HCT116 (cell line): ENCODE measurements around the gene SSH2.

Experiments used
- CTCF ChIP-seq, 3 experiments: fragments of 200-600 bp in 1 of 3; sonication (generic) in 1 of 3; IDR thresholded peaks in 2 of 3; conservative IDR thresholded peaks in 1 of 3; 2 replicates each; pipeline ENCODE4 v1.5.1; 2012 to 2017; ENCODE audit warnings: low read depth in 2 of 3, low read length in 2 of 3, antibody characterized with exemption in 1 of 3, borderline replicate concordance in 1 of 3, control low read depth in 1 of 3, mild to moderate bottlenecking in 1 of 3, mixed read lengths in 1 of 3, mixed run types in 1 of 3, moderate library complexity in 1 of 3; ENCODE audit not compliant: insufficient read depth in 1 of 3
- EZH2 ChIP-seq: fragments of 200-600 bp; sonication (generic); IDR thresholded peaks from 2 replicates; pipeline ENCODE4 v1.6.1; 2017; ENCODE audit warnings: antibody characterized with exemption, mixed run types
- EZH2phosphoT487 ChIP-seq: fragments of 200-600 bp; IDR thresholded peaks from 2 replicates; pipeline ENCODE4 v1.6.1; 2018; ENCODE audit warnings: antibody characterized with exemption, borderline replicate concordance
- POLR2A ChIP-seq: IDR thresholded peaks from 2 replicates; pipeline ENCODE4 v1.7.0; 2011; ENCODE audit warnings: borderline replicate concordance; ENCODE audit not compliant: insufficient read depth, insufficient read length; ENCODE audit errors: extremely low read depth
- TCF7L2 ChIP-seq: IDR thresholded peaks from 2 replicates; pipeline ENCODE4 v1.7.0; 2011; ENCODE audit warnings: borderline replicate concordance, inconsistent platforms; ENCODE audit not compliant: insufficient read depth, insufficient read length; ENCODE audit errors: extremely low read depth
- YY1 ChIP-seq: IDR thresholded peaks from 2 replicates; pipeline ENCODE4 v1.6.1; 2011; ENCODE audit warnings: low read length, low read depth, moderate library complexity, mild to moderate bottlenecking; ENCODE audit not compliant: insufficient replicate concordance; ENCODE audit errors: extremely low read depth
- ZNF274 ChIP-seq: fragments of 200-500 bp; sonication (Bioruptor generic); IDR thresholded peaks from 2 replicates; pipeline ENCODE4 v1.6.1; 2014; ENCODE audit warnings: mild to moderate bottlenecking, low read depth, low read length, inconsistent platforms

- TF ChIP-seq CTCF (IDR thresholded peaks at IDR 0.05 in 2 of 3, conservative IDR thresholded peaks at IDR 0.05 in 1 of 3; ENCODE audit: borderline replicate concordance in 1 of 3, insufficient read depth in 1 of 3, low read depth in 2 of 3, low read length in 2 of 3) (no peak), ZNF274 (no peak), YY1 (no peak), EZH2phosphoT487 (no peak), POLR2A (no peak), EZH2 (no peak), TCF7L2 (no peak)
These were observed 235.0 kb downstream of the SSH2 start for GRCh38 chr17:29694918-29695563.
